GM18507 (cell line): Measurements from ENCODE around the gene CAMK1D.
A peak's percentile ranks its signal among the peaks of the same experiment; 100 is the strongest.

Experiments
- DNase-seq: peaks from one replicate; pipeline ENCODE4 v3.0.0; 2011; ENCODE audit warnings: low read depth; ENCODE audit not compliant: insufficient read length; ENCODE audit errors: extremely low spot score
- FAIRE-seq: peaks from 2 replicates; lab custom pipeline; 2011; peaks lifted over from hg19 to GRCh38; lab: Jason Lieb, UNC

The CAMK1D gene

GRCh38 chr10:12649012-12649584 is 299.8 kb downstream of the CAMK1D start:
- DNase-seq = no peak
- no peak for FAIRE-seq

GRCh38 chr10:12650122-12650521 is 300.8 kb downstream of the CAMK1D start:
- no peak for DNase-seq
- FAIRE-seq = no peak

- FAIRE-seq = no peak
- no peak for DNase-seq
Measured at GRCh38 chr10:12650538-12651298, 301.4 kb downstream of the CAMK1D start.

- no peak for DNase-seq
- peak; percentile 66 for FAIRE-seq
Measured at GRCh38 chr10:12655940-12656339, 306.6 kb downstream of the CAMK1D start.

- peak; percentile 40 for DNase-seq
- FAIRE-seq = peak; percentile 81
Measured at GRCh38 chr10:12656518-12657142, 307.3 kb downstream of the CAMK1D start.

- FAIRE-seq (no peak), DNase-seq (no peak)
Measured at GRCh38 chr10:12657489-12657888, 308.1 kb downstream of the CAMK1D start.

- FAIRE-seq (no peak), DNase-seq (no peak)
Measured at GRCh38 chr10:12658526-12658925, 309.2 kb downstream of the CAMK1D start.

GRCh38 chr10:12659706-12660105 is 310.4 kb downstream of the CAMK1D start:
- DNase-seq (no peak), FAIRE-seq (no peak)

GRCh38 chr10:12660812-12661211 is 311.5 kb downstream of the CAMK1D start:
- no peak for DNase-seq
- peak; percentile 18 for FAIRE-seq

- no peak for FAIRE-seq
Measured at GRCh38 chr10:12661671-12662070, 312.3 kb downstream of the CAMK1D start.

GRCh38 chr10:12663863-12664262 is 314.5 kb downstream of the CAMK1D start:
- FAIRE-seq (no peak), DNase-seq (no peak)

More at GRCh38 chr10:12661671-12662070, 312.3 kb downstream of the CAMK1D start:
- no peak for DNase-seq

- DNase-seq = no peak
- FAIRE-seq = no peak
Measured at GRCh38 chr10:12665501-12665900, 316.2 kb downstream of the CAMK1D start.

- no peak for FAIRE-seq
- no peak for DNase-seq
Measured at GRCh38 chr10:12667052-12667451, 317.7 kb downstream of the CAMK1D start.

GRCh38 chr10:12668634-12669033 is 319.3 kb downstream of the CAMK1D start:
- DNase-seq (no peak), FAIRE-seq (no peak)

GRCh38 chr10:12670004-12670403 is 320.7 kb downstream of the CAMK1D start:
- no peak for DNase-seq

GRCh38 chr10:12675186-12675585 is 325.8 kb downstream of the CAMK1D start:
- no peak for DNase-seq
- FAIRE-seq = no peak

More at GRCh38 chr10:12670004-12670403, 320.7 kb downstream of the CAMK1D start:
- no peak for FAIRE-seq

GRCh38 chr10:12679636-12680035 is 330.3 kb downstream of the CAMK1D start:
- no peak for FAIRE-seq
- no peak for DNase-seq

GRCh38 chr10:12681252-12681651 is 331.9 kb downstream of the CAMK1D start:
- FAIRE-seq = no peak

GRCh38 chr10:12684784-12685183 is 335.4 kb downstream of the CAMK1D start:
- FAIRE-seq (no peak), DNase-seq (no peak)

More at GRCh38 chr10:12681252-12681651, 331.9 kb downstream of the CAMK1D start:
- no peak for DNase-seq

- DNase-seq = no peak
- FAIRE-seq = no peak
Measured at GRCh38 chr10:12685261-12686058, 336.1 kb downstream of the CAMK1D start.
